ENCODE measurements around the gene CRYGN. TPM values are rescaled to one million over a fixed set of nuclear protein-coding genes. Genes with fewer than 3 reads are reported as not detected.

The CRYGN gene
- total and polyA plus RNA-seq, 2 experiments from 2014 or later: 0.59 to 1.5 TPM

GRCh38 chr7:151442776-151443496 lies 3.0 kb upstream of the CRYGN start:
- no peak for DNase-seq (ENCODE audit: low spot score)
- Histone ChIP-seq H3K9me2 (ENCODE audit: insufficient read depth) (no peaks in the 10 kb centered on the region), H3F3A (replicated peaks; ENCODE audit: low read depth) (peaks cover 8% of the 10 kb centered on the region), H4K20me1 (replicated peaks; ENCODE audit: insufficient read depth) (no peaks in the 10 kb centered on the region), H3K4me3 (no peak overlapping the region), H3K4me1 (ENCODE audit: insufficient read depth) (peaks cover 25% of the 10 kb centered on the region), H3K27ac (ENCODE audit: low read depth) (no peak overlapping the region), H2AFZ (no peak overlapping the region), H3K36me3 (ENCODE audit: insufficient read depth) (no peaks in the 10 kb centered on the region), H3K27me3 (ENCODE audit: insufficient read depth) (peaks cover 18% of the 10 kb centered on the region), H3K79me2 (replicated peaks; ENCODE audit: insufficient read depth) (no peaks in the 10 kb centered on the region), H3K4me2 (no peak overlapping the region)
- Mint-ChIP-seq H3K9me3 (no peaks in the 10 kb centered on the region), H3K4me1 (peaks cover 18% of the 10 kb centered on the region), H3K4me3 (no peak overlapping the region), H3K36me3 (ENCODE audit: low read depth) (no peaks in the 10 kb centered on the region; the same call in 2 of the 3 replicates), H3K27me3 (ENCODE audit: insufficient read depth, low read depth, poor library complexity) (peaks cover 14% of the 10 kb centered on the region), H3K27ac (no peak overlapping the region)
- TF ChIP-seq CTCF (conservative IDR thresholded peaks at IDR 0.05; ENCODE audit: low read depth in 2 of 2): no peak
- no peak for TF ChIP-seq NANOG (IDR thresholded peaks at IDR 0.05; ENCODE audit: borderline replicate concordance)
- TF ChIP-seq ZNF331 (CRISPR knock-in tag; IDR thresholded peaks at IDR 0.05; ENCODE audit: low read depth): no peak
- TF ChIP-seq ZNF462 (CRISPR knock-in tag; IDR thresholded peaks at IDR 0.05): no peak
- no peak for TF ChIP-seq ETS1 (IDR thresholded peaks at IDR 0.05)
- ATAC-seq: no peak

Measured in GM23338 (cell line).